ENCODE data around the gene ARID1B. TPM values are rescaled to one million over a fixed set of nuclear protein-coding genes. Genes with fewer than 3 reads are reported as not detected.
A peak's percentile ranks its signal among the peaks of the same experiment; 100 is the strongest.

The ARID1B gene
- total and polyA plus RNA-seq, 2 of the 13 experiments (the other 11 are each of a cell fraction or from before 2014, with no cell fraction given) = 20.1 to 32.6 TPM

DNA sequence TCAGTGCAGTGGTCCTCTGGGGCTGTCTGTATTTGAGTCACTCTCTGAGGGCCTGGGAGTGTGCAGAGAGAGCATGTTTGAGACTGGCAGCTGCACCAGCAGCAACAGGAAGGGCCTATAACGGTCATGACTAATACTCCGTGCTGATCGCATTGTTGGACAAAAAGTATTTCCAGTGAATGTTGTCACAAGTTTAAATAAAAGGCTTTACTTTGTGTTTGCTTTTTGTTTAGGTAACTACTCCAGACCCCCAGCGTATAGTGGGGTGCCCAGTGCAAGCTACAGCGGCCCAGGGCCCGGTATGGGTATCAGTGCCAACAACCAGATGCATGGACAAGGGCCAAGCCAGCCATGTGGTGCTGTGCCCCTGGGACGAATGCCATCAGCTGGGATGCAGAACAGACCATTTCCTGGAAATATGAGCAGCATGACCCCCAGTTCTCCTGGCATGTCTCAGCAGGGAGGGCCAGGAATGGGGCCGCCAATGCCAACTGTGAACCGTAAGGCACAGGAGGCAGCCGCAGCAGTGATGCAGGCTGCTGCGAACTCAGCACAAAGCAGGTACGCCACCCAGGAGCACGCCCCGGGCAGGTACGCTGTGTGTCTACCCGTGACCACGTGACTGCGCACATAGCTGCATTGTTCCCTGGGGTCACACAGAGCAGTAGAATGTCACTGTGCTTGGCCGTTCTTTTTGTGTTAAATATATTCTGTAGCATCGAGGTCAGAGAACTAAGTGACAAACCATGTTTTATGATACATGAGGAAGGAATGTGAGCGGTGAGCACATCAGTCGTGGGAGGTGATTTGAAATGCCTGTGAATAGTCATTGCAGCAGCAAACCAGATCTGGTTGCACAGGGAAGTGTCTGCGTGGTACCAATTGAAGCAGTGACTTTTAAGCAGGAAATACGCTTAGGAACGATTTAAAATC is 371.5 kb downstream of the ARID1B start (continued):
- TF ChIP-seq, protein P1, sequence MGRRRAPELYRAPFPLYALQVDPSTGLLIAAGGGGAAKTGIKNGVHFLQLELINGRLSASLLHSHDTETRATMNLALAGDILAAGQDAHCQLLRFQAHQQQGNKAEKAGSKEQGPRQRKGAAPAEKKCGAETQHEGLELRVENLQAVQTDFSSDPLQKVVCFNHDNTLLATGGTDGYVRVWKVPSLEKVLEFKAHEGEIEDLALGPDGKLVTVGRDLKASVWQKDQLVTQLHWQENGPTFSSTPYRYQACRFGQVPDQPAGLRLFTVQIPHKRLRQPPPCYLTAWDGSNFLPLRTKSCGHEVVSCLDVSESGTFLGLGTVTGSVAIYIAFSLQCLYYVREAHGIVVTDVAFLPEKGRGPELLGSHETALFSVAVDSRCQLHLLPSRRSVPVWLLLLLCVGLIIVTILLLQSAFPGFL (CRISPR knock-in tag; IDR thresholded peaks at IDR 0.05) = no peak
- TF ChIP-seq, protein P2, sequence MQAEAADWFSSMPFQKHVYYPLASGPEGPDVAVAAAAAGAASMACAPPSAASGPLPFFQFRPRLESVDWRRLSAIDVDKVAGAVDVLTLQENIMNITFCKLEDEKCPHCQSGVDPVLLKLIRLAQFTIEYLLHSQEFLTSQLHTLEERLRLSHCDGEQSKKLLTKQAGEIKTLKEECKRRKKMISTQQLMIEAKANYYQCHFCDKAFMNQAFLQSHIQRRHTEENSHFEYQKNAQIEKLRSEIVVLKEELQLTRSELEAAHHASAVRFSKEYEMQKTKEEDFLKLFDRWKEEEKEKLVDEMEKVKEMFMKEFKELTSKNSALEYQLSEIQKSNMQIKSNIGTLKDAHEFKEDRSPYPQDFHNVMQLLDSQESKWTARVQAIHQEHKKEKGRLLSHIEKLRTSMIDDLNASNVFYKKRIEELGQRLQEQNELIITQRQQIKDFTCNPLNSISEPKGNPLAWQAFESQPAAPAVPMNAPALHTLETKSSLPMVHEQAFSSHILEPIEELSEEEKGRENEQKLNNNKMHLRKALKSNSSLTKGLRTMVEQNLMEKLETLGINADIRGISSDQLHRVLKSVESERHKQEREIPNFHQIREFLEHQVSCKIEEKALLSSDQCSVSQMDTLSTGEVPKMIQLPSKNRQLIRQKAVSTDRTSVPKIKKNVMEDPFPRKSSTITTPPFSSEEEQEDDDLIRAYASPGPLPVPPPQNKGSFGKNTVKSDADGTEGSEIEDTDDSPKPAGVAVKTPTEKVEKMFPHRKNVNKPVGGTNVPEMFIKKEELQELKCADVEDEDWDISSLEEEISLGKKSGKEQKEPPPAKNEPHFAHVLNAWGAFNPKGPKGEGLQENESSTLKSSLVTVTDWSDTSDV (CRISPR knock-in tag; IDR thresholded peaks at IDR 0.05) = peak; percentile 53; the same call in 1 of the 2 replicates
- TF ChIP-seq ZNF253 (CRISPR knock-in tag; IDR thresholded peaks at IDR 0.05; ENCODE audit: borderline replicate concordance) = no peak
- TF ChIP-seq ZSCAN20 (CRISPR knock-in tag; IDR thresholded peaks at IDR 0.05; ENCODE audit: borderline replicate concordance) = no peak
- TF ChIP-seq ERF (CRISPR knock-in tag; IDR thresholded peaks at IDR 0.05) = no peak
- no peak for TF ChIP-seq CENPX (CRISPR knock-in tag; IDR thresholded peaks at IDR 0.05)
- TF ChIP-seq, protein P3, sequence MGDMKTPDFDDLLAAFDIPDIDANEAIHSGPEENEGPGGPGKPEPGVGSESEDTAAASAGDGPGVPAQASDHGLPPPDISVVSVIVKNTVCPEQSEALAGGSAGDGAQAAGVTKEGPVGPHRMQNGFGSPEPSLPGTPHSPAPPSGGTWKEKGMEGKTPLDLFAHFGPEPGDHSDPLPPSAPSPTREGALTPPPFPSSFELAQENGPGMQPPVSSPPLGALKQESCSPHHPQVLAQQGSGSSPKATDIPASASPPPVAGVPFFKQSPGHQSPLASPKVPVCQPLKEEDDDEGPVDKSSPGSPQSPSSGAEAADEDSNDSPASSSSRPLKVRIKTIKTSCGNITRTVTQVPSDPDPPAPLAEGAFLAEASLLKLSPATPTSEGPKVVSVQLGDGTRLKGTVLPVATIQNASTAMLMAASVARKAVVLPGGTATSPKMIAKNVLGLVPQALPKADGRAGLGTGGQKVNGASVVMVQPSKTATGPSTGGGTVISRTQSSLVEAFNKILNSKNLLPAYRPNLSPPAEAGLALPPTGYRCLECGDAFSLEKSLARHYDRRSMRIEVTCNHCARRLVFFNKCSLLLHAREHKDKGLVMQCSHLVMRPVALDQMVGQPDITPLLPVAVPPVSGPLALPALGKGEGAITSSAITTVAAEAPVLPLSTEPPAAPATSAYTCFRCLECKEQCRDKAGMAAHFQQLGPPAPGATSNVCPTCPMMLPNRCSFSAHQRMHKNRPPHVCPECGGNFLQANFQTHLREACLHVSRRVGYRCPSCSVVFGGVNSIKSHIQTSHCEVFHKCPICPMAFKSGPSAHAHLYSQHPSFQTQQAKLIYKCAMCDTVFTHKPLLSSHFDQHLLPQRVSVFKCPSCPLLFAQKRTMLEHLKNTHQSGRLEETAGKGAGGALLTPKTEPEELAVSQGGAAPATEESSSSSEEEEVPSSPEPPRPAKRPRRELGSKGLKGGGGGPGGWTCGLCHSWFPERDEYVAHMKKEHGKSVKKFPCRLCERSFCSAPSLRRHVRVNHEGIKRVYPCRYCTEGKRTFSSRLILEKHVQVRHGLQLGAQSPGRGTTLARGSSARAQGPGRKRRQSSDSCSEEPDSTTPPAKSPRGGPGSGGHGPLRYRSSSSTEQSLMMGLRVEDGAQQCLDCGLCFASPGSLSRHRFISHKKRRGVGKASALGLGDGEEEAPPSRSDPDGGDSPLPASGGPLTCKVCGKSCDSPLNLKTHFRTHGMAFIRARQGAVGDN (CRISPR knock-in tag; IDR thresholded peaks at IDR 0.05) = peak; percentile 21; the same call in 1 of the 2 replicates
- TF ChIP-seq ZKSCAN8 (CRISPR knock-in tag; IDR thresholded peaks at IDR 0.05; ENCODE audit: borderline replicate concordance) = no peak
- TF ChIP-seq GZF1 (CRISPR knock-in tag; IDR thresholded peaks at IDR 0.05) = no peak
- peak; percentile 15 for TF ChIP-seq RBM22 (optimal IDR thresholded peaks at IDR 0.05; ENCODE audit: low read length)
- no peak for TF ChIP-seq SAFB2 (CRISPR knock-in tag; IDR thresholded peaks at IDR 0.05; ENCODE audit: borderline replicate concordance, low read depth)
- TF ChIP-seq ELF1 (CRISPR knock-in tag; IDR thresholded peaks at IDR 0.05) = no peak
- TF ChIP-seq, protein P4, sequence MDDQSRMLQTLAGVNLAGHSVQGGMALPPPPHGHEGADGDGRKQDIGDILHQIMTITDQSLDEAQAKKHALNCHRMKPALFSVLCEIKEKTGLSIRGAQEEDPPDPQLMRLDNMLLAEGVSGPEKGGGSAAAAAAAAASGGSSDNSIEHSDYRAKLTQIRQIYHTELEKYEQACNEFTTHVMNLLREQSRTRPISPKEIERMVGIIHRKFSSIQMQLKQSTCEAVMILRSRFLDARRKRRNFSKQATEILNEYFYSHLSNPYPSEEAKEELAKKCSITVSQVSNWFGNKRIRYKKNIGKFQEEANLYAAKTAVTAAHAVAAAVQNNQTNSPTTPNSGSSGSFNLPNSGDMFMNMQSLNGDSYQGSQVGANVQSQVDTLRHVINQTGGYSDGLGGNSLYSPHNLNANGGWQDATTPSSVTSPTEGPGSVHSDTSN (CRISPR knock-in tag; IDR thresholded peaks at IDR 0.05; ENCODE audit: borderline replicate concordance) = no peak
- no peak for TF ChIP-seq RFXANK (CRISPR knock-in tag; IDR thresholded peaks at IDR 0.05)
- no peak for TF ChIP-seq ZNF564 (CRISPR knock-in tag; IDR thresholded peaks at IDR 0.05)
- TF ChIP-seq POLR2AphosphoS2 (IDR thresholded peaks at IDR 0.05; ENCODE audit: low read depth, low read length) = no peak
- no peak for TF ChIP-seq REXO4 (CRISPR knock-in tag; IDR thresholded peaks at IDR 0.05; ENCODE audit: borderline replicate concordance)
- TF ChIP-seq, protein P5, sequence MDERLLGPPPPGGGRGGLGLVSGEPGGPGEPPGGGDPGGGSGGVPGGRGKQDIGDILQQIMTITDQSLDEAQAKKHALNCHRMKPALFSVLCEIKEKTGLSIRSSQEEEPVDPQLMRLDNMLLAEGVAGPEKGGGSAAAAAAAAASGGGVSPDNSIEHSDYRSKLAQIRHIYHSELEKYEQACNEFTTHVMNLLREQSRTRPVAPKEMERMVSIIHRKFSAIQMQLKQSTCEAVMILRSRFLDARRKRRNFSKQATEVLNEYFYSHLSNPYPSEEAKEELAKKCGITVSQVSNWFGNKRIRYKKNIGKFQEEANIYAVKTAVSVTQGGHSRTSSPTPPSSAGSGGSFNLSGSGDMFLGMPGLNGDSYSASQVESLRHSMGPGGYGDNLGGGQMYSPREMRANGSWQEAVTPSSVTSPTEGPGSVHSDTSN (CRISPR knock-in tag; IDR thresholded peaks at IDR 0.05) = no peak
- no peak for TF ChIP-seq ZNF274 (CRISPR knock-in tag; IDR thresholded peaks at IDR 0.05)
